Colon (tissue), 2 donors: ENCODE measurements around the gene WWOX.
"Not testable (repeated sequence)": the region's sequence is repeated elsewhere in the genome, so short reads cannot be mapped to it uniquely, and the experiment has no call there.

Source experiments
- FAIRE-seq: peaks from 2 replicates; lab custom pipeline; 2012; peaks lifted over from hg19 to GRCh38; lab: Jason Lieb, UNC
- donor health status: control.
- donor health status: control.

Gene WWOX

DNA sequence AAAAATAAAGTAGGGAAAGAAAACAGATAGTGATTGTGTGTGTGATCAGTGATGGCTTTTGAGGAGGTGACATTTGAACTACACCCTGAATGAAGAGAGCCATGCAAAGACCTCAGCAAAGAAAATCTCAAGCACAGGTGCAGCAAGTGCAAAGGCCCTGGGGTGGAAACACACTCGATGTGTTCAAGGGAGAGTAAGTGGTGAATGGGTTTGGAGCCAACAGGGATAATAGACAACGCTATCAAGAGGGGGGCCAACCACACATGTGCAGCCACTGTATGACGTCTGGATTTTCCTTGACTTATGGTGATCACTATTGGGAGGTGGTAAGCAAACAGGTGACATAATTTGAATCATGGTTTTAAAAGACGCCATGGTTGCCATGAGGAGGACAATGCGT lies 564.2 kb downstream of the WWOX start:
- FAIRE-seq, result no peak

DNA sequence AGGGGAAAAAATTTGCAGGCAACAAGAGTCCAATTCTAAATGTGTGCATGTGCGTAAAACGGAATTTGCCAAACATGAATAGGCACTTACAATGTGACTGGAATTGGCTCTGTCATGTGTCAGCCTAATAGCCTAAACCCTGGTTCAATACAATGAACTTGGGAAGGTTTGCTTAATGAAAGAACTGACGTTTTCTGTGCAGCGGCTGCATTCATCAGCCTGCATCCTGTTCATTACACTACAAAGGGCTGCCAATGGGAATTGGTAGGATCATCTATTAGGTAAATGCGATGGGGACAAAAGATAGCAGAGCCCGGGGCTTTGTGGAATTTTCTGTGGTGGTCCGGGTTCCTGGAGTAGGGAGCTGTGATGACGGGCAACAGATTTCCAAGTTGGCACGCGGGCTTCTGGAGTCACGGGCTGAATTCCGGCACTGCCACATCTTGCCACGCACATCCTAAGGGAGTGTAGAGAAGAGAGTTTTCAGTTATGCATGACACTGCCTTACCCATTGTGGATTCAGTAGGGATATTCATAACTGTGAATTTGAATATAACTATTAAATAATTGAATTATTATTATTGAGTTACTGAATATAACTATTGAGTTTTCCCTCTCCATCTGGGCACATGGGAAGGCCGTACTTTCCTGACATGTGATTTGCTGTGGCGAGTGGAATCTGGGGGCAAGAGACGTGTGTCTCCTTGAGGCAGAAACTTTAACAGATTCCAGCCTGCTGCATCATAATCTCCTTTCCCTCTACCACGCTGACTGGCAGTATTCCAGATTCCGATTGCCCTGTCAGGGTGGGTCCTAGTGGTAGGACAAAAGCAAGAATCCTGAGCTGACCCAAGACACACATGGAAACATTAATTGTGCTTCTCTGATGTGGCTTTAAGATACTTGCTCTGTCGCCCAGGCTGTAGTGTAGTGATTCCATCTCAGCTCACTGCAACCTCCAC lies 565.6 kb downstream of the WWOX start:
- FAIRE-seq, result no peak

DNA sequence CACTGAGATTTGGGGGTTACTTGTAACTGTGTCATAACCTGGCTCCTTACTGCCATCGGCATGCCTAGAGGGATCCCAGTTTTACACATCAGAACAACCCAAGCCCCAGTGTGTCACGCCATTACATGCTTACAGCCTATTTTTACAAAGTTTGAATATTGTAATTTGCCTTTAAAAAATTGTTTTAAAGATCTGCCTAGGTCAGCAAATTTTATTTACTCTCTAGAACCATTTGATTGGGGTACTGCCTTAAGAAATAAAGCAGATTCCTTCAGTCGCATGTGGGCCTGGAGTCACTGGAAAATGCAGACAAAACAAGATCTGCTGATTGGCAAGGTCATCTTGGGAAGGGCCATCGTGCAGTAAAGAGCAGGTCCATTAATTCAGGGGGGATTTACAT lies 566.9 kb downstream of the WWOX start:
- FAIRE-seq, result no peak

DNA sequence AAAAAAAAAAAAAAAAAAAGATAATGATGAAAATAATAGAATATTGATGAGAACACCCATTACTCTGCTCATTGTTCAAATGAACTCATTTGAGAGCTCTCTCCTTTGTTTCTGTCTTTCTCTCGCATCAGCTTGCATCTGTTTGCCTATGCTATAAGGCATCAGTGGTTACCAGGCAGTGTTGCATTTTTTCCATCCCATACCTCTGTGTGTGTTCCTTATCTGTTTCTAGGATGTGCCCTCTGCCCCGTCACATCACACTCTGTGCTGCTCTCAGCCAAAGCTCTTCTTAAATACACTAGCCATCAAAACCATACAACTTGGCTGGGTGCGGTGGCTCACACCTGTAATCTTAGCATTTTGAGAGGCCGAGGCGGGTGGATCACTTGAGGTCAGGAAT lies 568.2 kb downstream of the WWOX start:
- no peak for FAIRE-seq

- no peak for FAIRE-seq
Measured at GRCh38 chr16:78668393-78668792, 568.9 kb downstream of the WWOX start.

GRCh38 chr16:78669994-78670393 lies 570.5 kb downstream of the WWOX start:
- no peak for FAIRE-seq

DNA sequence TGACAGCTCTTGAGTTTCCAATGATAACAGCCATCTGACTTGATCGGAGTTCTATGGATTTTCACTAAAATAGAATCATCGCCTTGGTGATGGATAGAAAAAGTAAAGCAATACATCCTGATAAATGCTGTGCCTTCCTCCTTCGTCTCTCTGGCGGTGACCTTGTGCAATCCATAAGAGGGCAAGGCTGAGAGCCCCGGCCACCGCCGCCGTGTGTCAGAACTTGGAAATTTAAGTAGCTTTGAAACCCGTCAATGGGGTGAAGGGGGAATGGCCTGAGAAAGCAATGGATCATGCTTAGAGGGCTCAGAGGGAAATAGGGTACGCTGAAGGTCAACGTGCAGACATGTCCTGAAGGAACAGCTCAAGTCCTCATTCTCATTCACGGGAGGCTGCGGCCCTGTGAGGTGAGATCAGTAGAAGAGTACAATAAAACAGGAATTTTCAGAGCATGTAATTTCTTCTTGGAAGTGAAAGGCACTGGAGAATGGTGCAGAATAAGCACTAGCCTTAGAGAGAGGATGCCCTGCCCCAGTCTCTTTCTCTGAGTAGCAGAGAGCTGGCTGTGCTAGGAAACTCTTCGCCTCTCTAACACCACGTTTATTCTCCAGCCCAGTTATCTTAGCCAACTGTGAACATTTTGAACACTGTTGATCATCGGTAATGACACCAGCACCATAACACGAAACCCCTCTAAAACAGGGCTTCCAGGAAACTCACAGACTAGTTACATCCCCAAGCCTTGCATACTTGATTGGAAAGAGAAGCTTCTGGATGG lies 573.5 kb downstream of the WWOX start:
- no peak for FAIRE-seq

DNA sequence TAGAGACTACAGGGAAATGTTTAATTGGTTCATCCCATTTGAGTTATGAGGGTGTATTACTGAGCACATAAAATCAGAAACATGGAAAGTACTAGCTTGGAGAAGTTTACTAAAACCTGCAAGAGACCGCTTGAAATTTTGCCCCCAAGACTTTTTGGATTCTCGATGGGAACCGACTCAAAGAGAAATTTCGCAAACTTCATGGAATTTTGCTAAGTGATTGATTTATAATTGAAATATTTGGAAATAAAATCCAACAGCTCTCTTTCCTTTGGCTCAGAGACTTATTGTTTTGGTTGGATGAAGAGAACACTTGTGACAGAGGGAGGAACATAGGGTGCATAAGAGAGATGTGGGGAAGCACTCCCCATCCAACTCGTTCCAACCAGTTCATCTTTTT lies 574.4 kb downstream of the WWOX start:
- no peak for FAIRE-seq

GRCh38 chr16:78675312-78675711 lies 575.9 kb downstream of the WWOX start:
- no peak for FAIRE-seq

DNA sequence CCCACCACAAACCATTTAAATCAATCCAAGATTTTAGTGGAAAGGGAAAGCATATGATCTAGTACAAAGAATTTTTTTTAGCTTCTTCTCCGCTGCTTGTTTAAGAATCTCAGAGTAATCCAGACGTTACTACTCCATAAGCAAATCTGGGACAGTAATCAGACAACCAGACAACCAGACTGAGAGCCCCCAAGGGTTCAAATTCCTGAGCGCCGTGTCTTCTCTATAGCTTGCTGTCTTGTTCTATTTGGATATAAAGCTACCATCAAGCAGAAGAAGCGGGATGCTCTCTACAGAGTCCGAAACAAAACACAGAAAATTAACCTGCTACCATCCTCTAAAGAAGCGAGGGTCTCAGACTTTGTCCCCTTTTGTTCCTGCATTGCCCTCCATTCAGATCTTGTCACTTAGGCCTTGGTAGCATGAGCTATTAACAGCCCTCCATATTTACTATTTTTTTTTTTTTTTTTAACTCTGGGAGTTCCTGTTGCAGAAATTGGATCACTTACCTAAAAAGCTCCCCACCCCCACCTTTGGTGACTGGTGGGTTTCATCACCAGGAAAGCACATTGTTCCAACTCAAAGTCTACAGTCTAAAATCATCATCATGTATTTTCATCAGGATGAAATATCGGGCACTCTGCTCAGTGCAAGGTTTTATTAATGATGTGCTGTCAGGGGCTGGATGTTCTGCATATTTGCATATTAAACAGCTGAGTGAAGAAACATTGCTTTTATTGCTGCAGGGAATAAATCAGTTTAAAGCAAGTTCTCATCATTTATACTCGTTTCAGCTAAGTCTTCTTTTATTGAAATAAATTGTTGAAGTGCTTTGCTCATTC lies 576.7 kb downstream of the WWOX start:
- FAIRE-seq, result no peak

DNA sequence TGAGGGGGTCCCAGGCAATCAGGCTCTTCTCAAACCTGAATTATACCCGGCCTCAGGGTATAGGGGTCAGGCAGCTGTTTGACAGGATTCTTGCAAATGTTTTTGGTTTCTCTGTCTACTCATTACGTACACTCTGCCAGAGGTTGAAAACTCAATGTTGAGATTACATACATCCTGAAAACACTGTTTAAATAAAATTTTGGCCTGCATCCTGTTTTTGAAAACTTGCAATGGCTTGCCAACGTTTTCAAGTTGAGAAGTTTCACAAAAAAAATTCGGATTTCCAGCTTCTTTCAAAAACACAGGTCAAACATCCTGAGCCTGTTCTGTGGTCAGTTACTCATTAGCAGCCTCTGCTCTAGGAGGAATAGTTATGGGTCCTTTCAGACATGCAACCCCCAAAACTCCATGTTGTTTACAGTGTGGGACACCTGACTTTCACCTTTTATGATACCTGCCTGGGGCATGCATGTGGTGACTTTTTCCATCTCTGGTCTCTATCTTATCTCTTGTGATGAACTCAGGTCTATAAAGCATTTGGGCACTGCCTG lies 577.8 kb downstream of the WWOX start:
- FAIRE-seq, result no peak

DNA sequence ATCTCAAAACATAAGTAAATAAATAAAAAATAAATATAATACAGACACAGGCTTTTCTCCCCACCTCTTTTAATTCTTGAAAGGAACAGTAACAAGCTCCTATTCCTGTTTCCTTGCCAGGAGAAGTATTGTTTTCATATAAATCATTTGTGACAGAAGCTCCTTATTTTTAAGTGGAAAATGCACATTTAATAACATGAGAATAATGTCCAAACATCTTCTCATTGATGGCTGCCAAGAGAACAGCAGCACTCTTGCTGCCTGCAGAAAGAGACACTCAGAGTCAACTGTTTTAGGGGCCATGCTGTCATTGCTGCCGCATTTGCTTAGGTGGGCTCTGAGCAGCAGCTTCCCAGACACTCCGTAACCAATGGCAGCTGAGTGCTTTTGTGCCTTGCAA lies 580.1 kb downstream of the WWOX start:
- no peak for FAIRE-seq

DNA sequence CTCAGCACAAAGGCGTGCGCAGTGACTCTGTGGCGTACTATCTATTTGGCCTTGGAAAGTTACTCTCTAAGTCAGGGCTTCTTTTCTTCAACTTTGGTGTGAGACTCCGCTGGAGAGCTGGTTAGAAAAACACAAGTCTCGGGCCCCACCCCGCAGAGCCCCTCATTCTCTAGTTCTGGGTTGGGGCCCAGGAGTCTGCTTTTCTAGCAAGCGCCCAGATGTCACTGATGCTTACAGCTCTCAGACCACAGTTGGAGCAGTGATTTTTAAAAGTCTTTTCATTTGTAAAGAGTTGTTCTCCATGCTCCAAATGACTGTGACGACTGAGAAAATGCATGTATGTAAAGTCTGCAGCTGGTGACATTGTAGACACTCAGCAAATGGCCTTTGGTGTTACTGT lies 582.3 kb downstream of the WWOX start:
- no peak for FAIRE-seq

GRCh38 chr16:78684030-78684611 lies 584.7 kb downstream of the WWOX start:
- FAIRE-seq, result no peak

- FAIRE-seq, result no peak
Measured at GRCh38 chr16:78684655-78685375, 585.4 kb downstream of the WWOX start.

- no peak for FAIRE-seq
Measured at GRCh38 chr16:78686601-78687000, 587.1 kb downstream of the WWOX start.

GRCh38 chr16:78689028-78689427 lies 589.6 kb downstream of the WWOX start:
- FAIRE-seq, result no peak

GRCh38 chr16:78689536-78689935 lies 590.1 kb downstream of the WWOX start:
- no peak for FAIRE-seq

DNA sequence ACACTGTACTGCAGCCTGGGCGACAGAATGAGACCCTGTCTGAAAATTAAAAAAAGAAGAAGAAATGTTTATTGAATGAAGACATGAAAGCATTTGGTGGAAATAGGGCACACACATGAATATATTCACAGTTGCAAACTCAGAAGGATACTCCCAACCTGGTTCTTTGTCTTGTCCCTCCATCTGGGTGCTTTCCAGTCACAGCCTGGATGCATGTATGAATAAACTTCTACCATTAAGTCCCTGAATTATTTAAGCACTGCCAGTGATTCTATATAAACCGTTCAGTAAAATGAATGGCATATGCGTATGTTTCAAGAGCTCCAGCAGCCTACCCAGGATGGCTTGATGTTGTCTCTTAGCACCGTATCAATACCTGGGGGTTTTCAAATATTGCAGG lies 591.1 kb downstream of the WWOX start:
- FAIRE-seq, result no peak

DNA sequence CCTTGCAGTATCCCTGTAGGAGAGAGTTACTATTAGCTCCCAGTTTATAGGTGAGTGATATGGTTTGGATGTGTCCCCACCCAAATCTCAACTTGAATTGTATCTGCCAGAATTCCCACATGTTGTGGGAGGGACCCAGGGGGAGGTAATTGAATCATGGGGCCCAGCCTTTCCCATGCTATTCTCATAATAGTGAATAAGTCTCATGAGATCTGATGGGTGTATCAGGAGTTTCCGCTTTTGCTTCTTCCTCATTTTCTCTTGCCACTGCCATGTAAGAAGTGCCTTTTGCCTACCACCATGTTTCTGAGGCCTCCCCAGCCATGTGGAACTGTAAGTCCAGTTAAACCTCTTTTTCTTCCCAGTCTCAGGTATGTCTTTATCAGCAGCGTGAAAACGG lies 592.3 kb downstream of the WWOX start:
- FAIRE-seq, result not testable (repeated sequence)

GRCh38 chr16:78693496-78693895 lies 594.0 kb downstream of the WWOX start:
- FAIRE-seq, result no peak
